ENCODE data around the gene PLXND1.
"Not testable (repeated sequence)": the region's sequence is repeated elsewhere in the genome, so short reads cannot be mapped to it uniquely, and the experiment has no call there.

The PLXND1 gene

GRCh38 chr3:129520960-129521359 is 85.5 kb downstream of the PLXND1 start:
- no peak for DNase-seq

GRCh38 chr3:129519896-129520715 is 86.4 kb downstream of the PLXND1 start:
- no peak for DNase-seq

- no peak for DNase-seq
Measured at GRCh38 chr3:129519449-129519848, 87.0 kb downstream of the PLXND1 start.

GRCh38 chr3:129518581-129518980 is 87.9 kb downstream of the PLXND1 start:
- no peak for DNase-seq

- no peak for DNase-seq
Measured at GRCh38 chr3:129518038-129518561, 88.4 kb downstream of the PLXND1 start.

- no peak for DNase-seq
Measured at GRCh38 chr3:129517516-129517915, 89.0 kb downstream of the PLXND1 start.

- not testable (repeated sequence) for DNase-seq
Measured at GRCh38 chr3:129515821-129516432, 90.5 kb downstream of the PLXND1 start.

GRCh38 chr3:129515108-129515820 is 91.2 kb downstream of the PLXND1 start:
- not testable (repeated sequence) for DNase-seq

- no peak for DNase-seq
Measured at GRCh38 chr3:129514563-129514962, 91.9 kb downstream of the PLXND1 start.

- DNase-seq = no peak
Measured at GRCh38 chr3:129514110-129514509, 92.4 kb downstream of the PLXND1 start.

- no peak for DNase-seq
Measured at GRCh38 chr3:129513705-129514104, 92.8 kb downstream of the PLXND1 start.

GRCh38 chr3:129512595-129512994 is 93.9 kb downstream of the PLXND1 start:
- no peak for DNase-seq

- no peak for DNase-seq
Measured at GRCh38 chr3:129507181-129507831, 99.2 kb downstream of the PLXND1 start.

GRCh38 chr3:129506231-129506742 is 100.2 kb downstream of the PLXND1 start:
- DNase-seq = no peak

GRCh38 chr3:129505341-129505740 is 101.1 kb downstream of the PLXND1 start:
- DNase-seq = no peak
